ENCODE data around the gene TOMT. TPM values are rescaled to one million over a fixed set of nuclear protein-coding genes. Genes with fewer than 3 reads are reported as not detected.

The TOMT gene
- total RNA-seq, 1 experiment from 2014 or later: not detected

DNA sequence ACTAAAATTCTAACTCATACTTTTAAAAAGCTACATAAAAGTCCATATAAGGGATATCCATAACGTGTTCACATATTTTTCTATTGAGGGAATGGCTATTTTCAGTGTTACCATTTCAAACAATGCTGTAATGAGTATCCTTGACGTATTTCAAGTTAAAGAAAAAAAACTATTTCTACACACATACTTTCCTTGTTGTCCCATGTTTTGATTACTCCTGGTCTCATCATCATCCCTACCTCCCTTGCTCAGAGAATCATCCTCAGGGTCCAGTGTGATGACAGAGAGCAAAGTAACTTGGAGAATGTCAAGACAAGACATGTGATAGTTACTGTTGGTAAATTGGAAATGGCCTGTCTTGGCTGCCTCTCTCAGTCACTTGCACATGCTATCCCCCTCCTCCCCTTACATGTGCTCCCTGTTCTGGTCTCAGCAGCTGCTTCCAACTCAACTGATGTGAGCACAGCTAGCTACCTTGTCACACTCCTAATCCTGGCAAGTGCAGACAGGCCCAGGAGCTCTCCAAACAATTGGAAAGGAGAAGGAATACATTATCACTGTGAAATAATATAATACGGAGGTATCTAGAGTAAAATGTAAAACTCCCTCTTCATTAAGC lies 47.2 kb upstream of the TOMT start:
- Histone ChIP-seq H3K9me2 (ENCODE audit: insufficient read depth) (no peaks in the 10 kb centered on the region), H4K20me1 (ENCODE audit: insufficient read depth) (no peaks in the 10 kb centered on the region), H3K4me2 (ENCODE audit: low read length) (no peak overlapping the region), H2AFZ (ENCODE audit: low read depth, low read length, poor library complexity, severe bottlenecking) (no peak overlapping the region), H3K36me3 (ENCODE audit: control insufficient read depth in 1 of 2, insufficient read depth in 2 of 2, low read length in 2 of 2) (no peaks in the 10 kb centered on the region), H3K4me3 (replicated peaks in 1 of 2; ENCODE audit: low read depth in 1 of 2, low read length in 2 of 2) (no peak overlapping the region), H3K27me3 (ENCODE audit: insufficient read depth, low read length) (no peaks in the 10 kb centered on the region), H3K79me2 (ENCODE audit: insufficient read depth, low read length) (peaks cover 70% of the 10 kb centered on the region), H3K27ac (ENCODE audit: low read depth, low read length) (no peak overlapping the region), H3K4me1 (ENCODE audit: control insufficient read depth in 1 of 2, insufficient read depth in 2 of 2, low read length in 2 of 2) (no peaks in the 10 kb centered on the region), H3K9me3 (ENCODE audit: control insufficient read depth in 1 of 2, insufficient read depth in 1 of 2, low read depth in 1 of 2, low read length in 2 of 2) (no peaks in the 10 kb centered on the region), H3K9ac (ENCODE audit: low read length) (no peak overlapping the region)
- no TSS peak for BruUV-seq (replicated peaks)
- DNase-seq (ENCODE audit: low read depth, low spot score): no peak
- CTCF ChIA-PET: interaction anchor here (0.6 kb wide), 1 partner anchor 86 kb away, joined by 3 read pairs; no protein-coding TSS in a partner anchor
- intact Hi-C loops (cut with micrococcal nuclease): no loop called here
- RAD21 ChIA-PET (ENCODE audit: low non-redundant PET in 1 of 2, low total read pairs in 2 of 2, uncharacterized antibody in 2 of 2, unreplicated experiment in 2 of 2): no interaction called here
- POLR2A ChIA-PET: no interaction called here
- no peak for ATAC-seq
- no peak for TF ChIP-seq TCF7L2 (IDR thresholded peaks at IDR 0.05; ENCODE audit: borderline replicate concordance, extremely low read depth, insufficient read depth, insufficient read length)
- no peak for TF ChIP-seq POLR2A (IDR thresholded peaks at IDR 0.05; ENCODE audit: borderline replicate concordance, extremely low read depth, insufficient read depth, insufficient read length)
- no peak for TF ChIP-seq ZNF274 (IDR thresholded peaks at IDR 0.05; ENCODE audit: low read depth, low read length)
- TF ChIP-seq, protein P1, sequence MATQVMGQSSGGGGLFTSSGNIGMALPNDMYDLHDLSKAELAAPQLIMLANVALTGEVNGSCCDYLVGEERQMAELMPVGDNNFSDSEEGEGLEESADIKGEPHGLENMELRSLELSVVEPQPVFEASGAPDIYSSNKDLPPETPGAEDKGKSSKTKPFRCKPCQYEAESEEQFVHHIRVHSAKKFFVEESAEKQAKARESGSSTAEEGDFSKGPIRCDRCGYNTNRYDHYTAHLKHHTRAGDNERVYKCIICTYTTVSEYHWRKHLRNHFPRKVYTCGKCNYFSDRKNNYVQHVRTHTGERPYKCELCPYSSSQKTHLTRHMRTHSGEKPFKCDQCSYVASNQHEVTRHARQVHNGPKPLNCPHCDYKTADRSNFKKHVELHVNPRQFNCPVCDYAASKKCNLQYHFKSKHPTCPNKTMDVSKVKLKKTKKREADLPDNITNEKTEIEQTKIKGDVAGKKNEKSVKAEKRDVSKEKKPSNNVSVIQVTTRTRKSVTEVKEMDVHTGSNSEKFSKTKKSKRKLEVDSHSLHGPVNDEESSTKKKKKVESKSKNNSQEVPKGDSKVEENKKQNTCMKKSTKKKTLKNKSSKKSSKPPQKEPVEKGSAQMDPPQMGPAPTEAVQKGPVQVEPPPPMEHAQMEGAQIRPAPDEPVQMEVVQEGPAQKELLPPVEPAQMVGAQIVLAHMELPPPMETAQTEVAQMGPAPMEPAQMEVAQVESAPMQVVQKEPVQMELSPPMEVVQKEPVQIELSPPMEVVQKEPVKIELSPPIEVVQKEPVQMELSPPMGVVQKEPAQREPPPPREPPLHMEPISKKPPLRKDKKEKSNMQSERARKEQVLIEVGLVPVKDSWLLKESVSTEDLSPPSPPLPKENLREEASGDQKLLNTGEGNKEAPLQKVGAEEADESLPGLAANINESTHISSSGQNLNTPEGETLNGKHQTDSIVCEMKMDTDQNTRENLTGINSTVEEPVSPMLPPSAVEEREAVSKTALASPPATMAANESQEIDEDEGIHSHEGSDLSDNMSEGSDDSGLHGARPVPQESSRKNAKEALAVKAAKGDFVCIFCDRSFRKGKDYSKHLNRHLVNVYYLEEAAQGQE (IDR thresholded peaks at IDR 0.05; ENCODE audit: low read depth): no peak
- TF ChIP-seq YY1 (IDR thresholded peaks at IDR 0.05; ENCODE audit: extremely low read depth, insufficient replicate concordance, low read depth, low read length): no peak
- no peak for TF ChIP-seq ZFX (IDR thresholded peaks at IDR 0.05)
- TF ChIP-seq ATF3 (IDR thresholded peaks at IDR 0.05): no peak
- TF ChIP-seq ZBTB33 (IDR thresholded peaks at IDR 0.05; ENCODE audit: extremely low read depth, insufficient replicate concordance, low read length): no peak
- TF ChIP-seq EZH2 (IDR thresholded peaks at IDR 0.05): no peak
- no peak for TF ChIP-seq CBX3 (IDR thresholded peaks at IDR 0.05; ENCODE audit: low read depth)
- no peak for TF ChIP-seq EGR1 (IDR thresholded peaks at IDR 0.05; ENCODE audit: low read depth)
- no peak for TF ChIP-seq ELF1 (IDR thresholded peaks at IDR 0.05; ENCODE audit: borderline replicate concordance, low read depth)
- TF ChIP-seq RAD21 (IDR thresholded peaks at IDR 0.05; ENCODE audit: low read depth): no peak
- no peak for TF ChIP-seq SIN3A (IDR thresholded peaks at IDR 0.05; ENCODE audit: low read depth)
- no peak for TF ChIP-seq SP1 (IDR thresholded peaks at IDR 0.05; ENCODE audit: low read depth)
- TF ChIP-seq EZH2phosphoT487 (IDR thresholded peaks at IDR 0.05; ENCODE audit: borderline replicate concordance): no peak
- no peak for TF ChIP-seq POLR2AphosphoS5 (IDR thresholded peaks at IDR 0.05; ENCODE audit: low read depth, low read length)
- no peak for TF ChIP-seq MAX (IDR thresholded peaks at IDR 0.05)

Measured in HCT116 (cell line).